Sigmoid colon (tissue), 7 donors: Measurements from ENCODE around the gene PPP2R5B. TPM values are rescaled to one million over a fixed set of nuclear protein-coding genes. Genes with fewer than 3 reads are reported as not detected.

Experiments
- DNase-seq: peaks from one replicate; pipeline ENCODE4 v3.0.0-alpha.2; 2019
- H3K27ac ChIP-seq, 4 donors: fragments of 200-600 bp; sonication (generic); one replicate each; pipeline ENCODE4 v1.5.1; 2016 to 2019; ENCODE audit warnings: mild to moderate bottlenecking in 1 of 4
- H3K27me3 ChIP-seq, 3 donors: fragments of 200-600 bp; sonication (generic); one replicate each; pipeline ENCODE4 v1.5.1; 2019; ENCODE audit warnings: mild to moderate bottlenecking in 1 of 3
- H3K36me3 ChIP-seq, 4 donors: fragments of 200-600 bp; sonication (generic); one replicate each; pipeline ENCODE4 v1.5.1; 2016 to 2019
- H3K4me1 ChIP-seq, 4 donors: fragments of 200-600 bp; sonication (generic); one replicate each; pipeline ENCODE4 v1.5.1; 2017 to 2019
- H3K4me3 ChIP-seq, 4 donors: fragments of 200-600 bp; sonication (generic); one replicate each; pipeline ENCODE4 v1.5.1; 2017 to 2019; ENCODE audit warnings: mild to moderate bottlenecking in 2 of 4, moderate library complexity in 1 of 4
- H3K9me3 ChIP-seq, 4 donors: fragments of 200-600 bp in 3 of 4; sonication (generic) in 3 of 4; one replicate each; pipeline versions ENCODE4 v1.5.1 to v1.6.1; 2013 to 2019
- EP300 ChIP-seq, 4 donors: sonication (generic); formaldehyde crosslinking; IDR thresholded peaks; one replicate each; pipeline ENCODE4 v1.6.1; 2017; ENCODE audit warnings: antibody characterized with exemption in 4 of 4
- POLR2A ChIP-seq, 2 donors: fragments of 450-650 bp; IDR thresholded peaks; one replicate each; pipeline ENCODE4 v1.6.1; 2016; ENCODE audit warnings: antibody characterized with exemption in 2 of 2, mild to moderate bottlenecking in 2 of 2, moderate library complexity in 2 of 2
- POLR2AphosphoS5 ChIP-seq, 4 donors: sonication (generic); formaldehyde crosslinking; IDR thresholded peaks; one replicate each; pipeline ENCODE4 v1.6.1; 2017; ENCODE audit warnings: antibody characterized with exemption in 4 of 4
- WGBS, 2 donors: extraction: QIAGEN DNeasy Blood & Tissue Kit; methylation state at CpG; one replicate each; pipeline ENCODE4 v1.1.7; 2013; 5-methylcytosine and 5-hydroxymethylcytosine counted together
- intact Hi-C: fragments of 100-400 bp; cut with DNase I; formaldehyde crosslinking; loops from one replicate; pipeline ENCODE4 v1.15.1; 2023
- polyA plus RNA-seq, 3 donors: library from polyadenylated mRNA; stranded (reverse); fragments of 200-250 nt; gene quantifications; one replicate each; pipeline ENCODE4 v1.2.3, GENCODE V29; 2013
- total RNA-seq, 4 donors: library from RNA; depleted of rRNA; stranded (reverse); fragments of >200 nt; gene quantifications; one replicate each; pipeline ENCODE4 v1.1.0, GENCODE V29; 2016
- TF ChIP-seq, protein P1 (sequence below), 4 experiments: fragments of 450-650 bp in 3 of 4; fragments of 200-600 bp in 1 of 4; IDR thresholded peaks; one replicate each; pipeline ENCODE4 v1.5.1; 2016 to 2019; ENCODE audit warnings: antibody characterized with exemption in 4 of 4, mild to moderate bottlenecking in 3 of 4, moderate library complexity in 2 of 4
- donor health status: healthy with polysubstance abuse.
- donor health status: Bipolar disorder and iron deficiency.
- donor health status: healthy.

Gene PPP2R5B
- total and polyA plus RNA-seq, 7 donors: 15.6 to 27.3 (median 19.3) TPM

- intact Hi-C loops: no loop called here
Measured at GRCh38 chr11:64910451-64911093, 13.9 kb upstream of the PPP2R5B start.

DNA sequence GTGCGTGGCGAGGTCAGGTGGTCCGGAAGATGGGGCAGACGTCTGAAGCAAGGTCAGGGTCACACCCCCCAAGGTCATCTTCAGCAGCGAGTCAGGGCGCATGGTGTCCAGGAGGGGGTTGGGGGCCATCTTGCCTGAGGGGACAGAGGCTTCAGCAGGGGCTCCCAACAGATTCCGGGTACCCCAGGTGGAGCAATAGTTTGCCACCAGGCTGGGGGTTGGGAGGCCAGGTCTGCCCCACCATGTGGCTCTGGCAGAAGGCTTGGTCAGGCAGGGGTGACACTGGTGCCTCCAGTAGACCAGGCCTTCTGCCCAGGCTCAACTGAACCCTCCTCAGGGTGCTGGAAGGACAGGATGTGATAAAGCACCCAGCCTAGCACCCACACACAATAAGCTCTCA, 13.3 kb upstream of the PPP2R5B start:
- intact Hi-C loops: no loop called here
- no peak for DNase-seq
- Histone ChIP-seq H3K4me3 (no peak overlapping the region), H3K27me3 (no peaks in the 10 kb centered on the region), H3K9me3 (no peaks in the 10 kb centered on the region), H3K4me1 (peaks cover 0 to 15% (median 12%) of the 10 kb centered on the region in 4 donors), H3K27ac (no peak overlapping the region), H3K36me3 (peaks cover 64 to 84% (median 75%) of the 10 kb centered on the region in 4 donors)
- 91 to 93% methylated on average over 7 of the region's 7 CpGs for WGBS, 2 donors
- TF ChIP-seq POLR2AphosphoS5 (IDR thresholded peaks at IDR 0.05) (no peak), EP300 (IDR thresholded peaks at IDR 0.05) (no peak)
- TF ChIP-seq, protein P1, sequence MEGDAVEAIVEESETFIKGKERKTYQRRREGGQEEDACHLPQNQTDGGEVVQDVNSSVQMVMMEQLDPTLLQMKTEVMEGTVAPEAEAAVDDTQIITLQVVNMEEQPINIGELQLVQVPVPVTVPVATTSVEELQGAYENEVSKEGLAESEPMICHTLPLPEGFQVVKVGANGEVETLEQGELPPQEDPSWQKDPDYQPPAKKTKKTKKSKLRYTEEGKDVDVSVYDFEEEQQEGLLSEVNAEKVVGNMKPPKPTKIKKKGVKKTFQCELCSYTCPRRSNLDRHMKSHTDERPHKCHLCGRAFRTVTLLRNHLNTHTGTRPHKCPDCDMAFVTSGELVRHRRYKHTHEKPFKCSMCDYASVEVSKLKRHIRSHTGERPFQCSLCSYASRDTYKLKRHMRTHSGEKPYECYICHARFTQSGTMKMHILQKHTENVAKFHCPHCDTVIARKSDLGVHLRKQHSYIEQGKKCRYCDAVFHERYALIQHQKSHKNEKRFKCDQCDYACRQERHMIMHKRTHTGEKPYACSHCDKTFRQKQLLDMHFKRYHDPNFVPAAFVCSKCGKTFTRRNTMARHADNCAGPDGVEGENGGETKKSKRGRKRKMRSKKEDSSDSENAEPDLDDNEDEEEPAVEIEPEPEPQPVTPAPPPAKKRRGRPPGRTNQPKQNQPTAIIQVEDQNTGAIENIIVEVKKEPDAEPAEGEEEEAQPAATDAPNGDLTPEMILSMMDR (IDR thresholded peaks at IDR 0.05): no peak

More at GRCh38 chr11:64910451-64911093, 13.9 kb upstream of the PPP2R5B start:
- peaks cover 67 to 90% (median 81%) of the 10 kb centered on the region in 4 donors for H3K36me3 ChIP-seq
- WGBS, 2 donors: 94 to 95% methylated on average over 27 of the region's 27 CpGs
- no peak overlapping the region for H3K27ac ChIP-seq
- no peak for DNase-seq
- H3K4me1 ChIP-seq: peaks cover 0 to 9% (median 7%) of the 10 kb centered on the region in 4 donors
- TF ChIP-seq POLR2AphosphoS5 (IDR thresholded peaks at IDR 0.05) (no peak), EP300 (IDR thresholded peaks at IDR 0.05) (no peak), POLR2A (IDR thresholded peaks at IDR 0.05) (no peak)
- TF ChIP-seq, protein P1 (IDR thresholded peaks at IDR 0.05): no peak
- H3K4me3 ChIP-seq: no peak overlapping the region
- H3K27me3 ChIP-seq: no peaks in the 10 kb centered on the region
- no peaks in the 10 kb centered on the region for H3K9me3 ChIP-seq

- WGBS, 2 donors: 94 to 96% methylated on average over 9 of the region's 9 CpGs
- H3K4me1 ChIP-seq: peaks cover 0 to 17% (median 16%) of the 10 kb centered on the region in 4 donors
- TF ChIP-seq POLR2A (IDR thresholded peaks at IDR 0.05) (no peak), POLR2AphosphoS5 (IDR thresholded peaks at IDR 0.05) (no peak)
- TF ChIP-seq, protein P1 (IDR thresholded peaks at IDR 0.05): no peak
- no peaks in the 10 kb centered on the region for H3K9me3 ChIP-seq
- H3K27me3 ChIP-seq: no peaks in the 10 kb centered on the region
- H3K27ac ChIP-seq: no peak overlapping the region
- H3K36me3 ChIP-seq: peaks cover 59 to 79% (median 70%) of the 10 kb centered on the region in 4 donors
- intact Hi-C loops: no loop called here
- DNase-seq: no peak
- H3K4me3 ChIP-seq: no peak overlapping the region
Measured at GRCh38 chr11:64911689-64912088, 12.8 kb upstream of the PPP2R5B start.

DNA sequence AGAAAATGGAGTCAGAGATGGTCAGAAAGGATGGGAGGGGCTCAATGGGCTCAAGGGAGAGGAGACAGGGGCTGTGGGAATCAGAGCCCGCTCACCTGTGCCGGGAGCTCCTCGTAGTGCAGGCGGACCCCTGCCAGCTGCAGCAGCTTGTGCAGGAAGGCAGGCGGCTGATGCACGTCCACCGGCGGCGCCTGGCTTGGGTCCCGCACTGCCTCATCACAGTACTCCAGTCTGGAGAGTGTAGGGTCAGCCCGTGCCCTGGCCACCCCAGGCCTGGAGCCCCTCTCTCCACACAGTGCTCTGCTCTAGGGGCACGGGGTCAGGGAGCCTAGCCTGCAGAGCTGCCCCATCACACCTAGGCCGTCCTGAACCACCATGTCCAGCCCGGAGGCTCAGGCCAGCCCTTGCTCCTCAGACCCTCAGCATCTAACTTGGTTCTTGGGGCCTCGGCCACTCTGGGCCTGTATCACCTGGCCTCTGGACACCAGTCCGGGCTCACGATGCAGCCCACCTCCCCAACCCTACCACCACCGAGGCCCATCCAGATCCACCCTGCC, 11.2 kb upstream of the PPP2R5B start:
- Histone ChIP-seq H3K4me3 (no peak overlapping the region), H3K27ac (no peak overlapping the region), H3K9me3 (no peaks in the 10 kb centered on the region), H3K4me1 (peaks cover 0 to 24% (median 22%) of the 10 kb centered on the region in 4 donors), H3K36me3 (peaks cover 50 to 63% (median 56%) of the 10 kb centered on the region in 4 donors), H3K27me3 (no peaks in the 10 kb centered on the region)
- WGBS, 2 donors: 90 to 93% methylated on average over 18 of the region's 18 CpGs
- intact Hi-C loops: no loop called here
- no peak for DNase-seq
- no peak for TF ChIP-seq EP300 (IDR thresholded peaks at IDR 0.05)
- TF ChIP-seq POLR2AphosphoS5 (IDR thresholded peaks at IDR 0.05): no peak

DNA sequence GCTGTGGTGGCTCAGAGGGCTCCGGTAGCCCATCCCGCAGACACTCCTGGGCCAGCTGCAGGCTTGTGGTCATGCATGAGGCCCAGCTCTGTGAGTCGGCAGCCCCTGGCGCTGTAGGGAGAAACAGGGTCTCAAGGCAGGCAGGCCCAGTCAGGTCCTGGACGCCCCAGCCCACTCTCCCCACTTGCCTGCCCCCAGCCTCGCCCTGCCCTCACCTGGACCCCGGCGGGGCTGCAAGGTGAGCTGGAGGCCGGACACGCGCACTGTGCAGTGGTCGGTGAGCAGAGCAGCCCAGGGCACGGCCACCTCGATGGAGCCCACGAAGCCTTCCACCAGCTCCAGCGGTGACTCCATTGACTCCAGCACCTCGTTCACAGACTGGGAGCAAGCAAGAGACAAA, 10.4 kb upstream of the PPP2R5B start:
- no peak overlapping the region for H3K27ac ChIP-seq
- TF ChIP-seq POLR2A (IDR thresholded peaks at IDR 0.05) (no peak), POLR2AphosphoS5 (IDR thresholded peaks at IDR 0.05) (no peak), EP300 (IDR thresholded peaks at IDR 0.05) (no peak)
- TF ChIP-seq, protein P1 (IDR thresholded peaks at IDR 0.05): no peak

More for the DNA sequence above, 10.4 kb upstream of the PPP2R5B start:
- Histone ChIP-seq H3K4me3 (no peak overlapping the region), H3K9me3 (no peaks in the 10 kb centered on the region), H3K27me3 (no peaks in the 10 kb centered on the region), H3K4me1 (peaks cover 0 to 31% (median 27%) of the 10 kb centered on the region in 4 donors), H3K36me3 (peaks cover 41 to 54% (median 48%) of the 10 kb centered on the region in 4 donors)
- intact Hi-C loops: no loop called here
- WGBS, 2 donors: 96% methylated on average over 17 of the region's 17 CpGs
- DNase-seq: no peak
